Psoas muscle (tissue), 8 donors: ENCODE measurements around the gene UIMC1. TPM values are rescaled to one million over a fixed set of nuclear protein-coding genes. Genes with fewer than 3 reads are reported as not detected.

Experiments used
- ATAC-seq, 4 donors: fragments of 200-7000 bp; cut with Tn5 transposase; one replicate each; pipeline ENCODE4 v1.9.1; 2020; ENCODE audit warnings: moderate library complexity in 3 of 4, mild to moderate bottlenecking in 2 of 4
- DNase-seq, 2 donors: peaks; one replicate each; pipeline ENCODE4 v3.0.0-alpha.2; 2020
- H3K27ac ChIP-seq: fragments of 200-600 bp; one replicate; pipeline ENCODE4 v1.8.0; 2022
- H3K27me3 ChIP-seq, 3 donors: fragments of 200-600 bp in 1 of 3; one replicate each; pipeline versions ENCODE4 v1.6.1 to v1.8.0; 2013 to 2022; ENCODE audit warnings: low read length in 2 of 3, mild to moderate bottlenecking in 2 of 3, moderate library complexity in 1 of 3; ENCODE audit not compliant: insufficient read depth in 3 of 3
- H3K36me3 ChIP-seq, 2 donors: fragments of 200-600 bp in 1 of 2; one replicate each; pipeline versions ENCODE4 v1.6.1 to v1.8.0; 2013 to 2022; ENCODE audit warnings: low read depth in 1 of 2, mild to moderate bottlenecking in 1 of 2, moderate library complexity in 1 of 2; ENCODE audit not compliant: insufficient read depth in 1 of 2
- H3K4me1 ChIP-seq: fragments of 200-600 bp; one replicate; pipeline ENCODE4 v1.8.0; 2022
- H3K4me3 ChIP-seq: fragments of 200-600 bp; one replicate; pipeline ENCODE4 v1.8.0; 2022; ENCODE audit warnings: mild to moderate bottlenecking
- H3K9me3 ChIP-seq: fragments of 200-600 bp; one replicate; pipeline ENCODE4 v1.8.0; 2022
- WGBS, 3 donors: extraction: QIAGEN DNeasy Blood & Tissue Kit; methylation state at CpG; one replicate each; pipeline versions ENCODE4 v1.1.6 to v1.1.7; 2013; 5-methylcytosine and 5-hydroxymethylcytosine counted together
- intact Hi-C, 2 donors: fragments of 100-400 bp; cut with DNase I; formaldehyde crosslinking; loops; one replicate each; pipeline versions ENCODE4 v1.11.0 to v1.14.2; 2022
- polyA plus RNA-seq, 3 donors: library from polyadenylated mRNA; stranded (reverse); fragments of 200-250 nt; gene quantifications; one replicate each; pipeline ENCODE4 v1.2.3, GENCODE V29; 2013
- total RNA-seq, 4 donors: library from RNA; stranded (reverse); fragmentation: NEBNext Ultra II Directional in 2 of 4; extraction: Animal tissue kit (Norgen Biotek cat#: 25700) in 2 of 4; gene quantifications; one replicate each; pipeline versions ENCODE4 v1.2.1 to v1.2.4, GENCODE V29; 2021 to 2023
- TF ChIP-seq, protein P1 (sequence below): fragments of 200-600 bp; IDR thresholded peaks from one replicate; pipeline ENCODE4 v1.8.0; 2022; ENCODE audit warnings: antibody characterized with exemption
- donor health status: healthy with polysubstance abuse.
- donor health status: DM: no; HTN: no; CAD: no; lungs with moderate emphysema.
- donor health status: Bipolar disorder and iron deficiency.
- donor health status: healthy.
- donor health status: DM: yes; HTN: yes; CAD: no.
- donor health status: DM: no; HTN: no; CAD: no.
- donor health status: DM: no; HTN: no; CAD: no.
- donor health status: DM: yes; HTN: yes; CAD: no.

The UIMC1 gene
- total and polyA plus RNA-seq, 7 donors, result 12.7 to 40.0 (median 26.1) TPM

DNA sequence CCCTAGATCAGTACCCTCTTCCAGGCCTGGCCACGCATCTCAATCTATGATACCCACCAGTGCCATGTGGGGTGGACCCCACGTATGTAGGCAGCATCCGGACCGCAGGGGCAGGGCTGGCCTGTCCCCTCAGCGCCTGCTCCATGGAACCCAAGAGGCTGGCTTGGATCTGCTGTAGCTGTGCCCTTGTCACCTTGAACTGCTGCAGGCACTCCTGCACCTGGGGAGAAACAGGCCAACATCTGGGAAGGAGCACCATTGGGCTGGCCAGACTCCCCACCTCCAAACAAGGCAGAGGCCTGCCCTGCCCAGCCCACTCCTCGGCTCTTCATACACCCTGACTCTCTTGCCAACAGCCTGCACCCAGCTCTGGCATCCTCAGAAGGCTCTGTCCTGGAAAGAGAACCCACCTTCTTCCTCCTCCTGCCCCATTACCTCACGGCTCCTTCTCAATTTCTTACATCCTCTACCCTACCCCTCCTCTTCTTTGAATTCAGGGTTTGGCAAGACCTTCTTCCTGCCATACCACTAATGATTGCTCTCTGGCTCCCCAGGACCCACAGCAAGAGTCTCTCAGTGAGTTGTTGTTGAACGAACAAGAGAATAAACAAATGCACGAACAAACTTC lies 115.1 kb downstream of the UIMC1 start:
- no peaks in the 10 kb centered on the region for H3K9me3 ChIP-seq
- H3K27me3 ChIP-seq, result no peaks in the 10 kb centered on the region
- H3K4me1 ChIP-seq, result no peaks in the 10 kb centered on the region
- H3K36me3 ChIP-seq, result no peaks in the 10 kb centered on the region
- WGBS, 3 donors, result 76 to 88% (median 86%) methylated on average over 9 of the region's 9 CpGs
- ATAC-seq (no peak), DNase-seq (no peak)
- H3K4me3 ChIP-seq, result no peak overlapping the region
- TF ChIP-seq, protein P1, sequence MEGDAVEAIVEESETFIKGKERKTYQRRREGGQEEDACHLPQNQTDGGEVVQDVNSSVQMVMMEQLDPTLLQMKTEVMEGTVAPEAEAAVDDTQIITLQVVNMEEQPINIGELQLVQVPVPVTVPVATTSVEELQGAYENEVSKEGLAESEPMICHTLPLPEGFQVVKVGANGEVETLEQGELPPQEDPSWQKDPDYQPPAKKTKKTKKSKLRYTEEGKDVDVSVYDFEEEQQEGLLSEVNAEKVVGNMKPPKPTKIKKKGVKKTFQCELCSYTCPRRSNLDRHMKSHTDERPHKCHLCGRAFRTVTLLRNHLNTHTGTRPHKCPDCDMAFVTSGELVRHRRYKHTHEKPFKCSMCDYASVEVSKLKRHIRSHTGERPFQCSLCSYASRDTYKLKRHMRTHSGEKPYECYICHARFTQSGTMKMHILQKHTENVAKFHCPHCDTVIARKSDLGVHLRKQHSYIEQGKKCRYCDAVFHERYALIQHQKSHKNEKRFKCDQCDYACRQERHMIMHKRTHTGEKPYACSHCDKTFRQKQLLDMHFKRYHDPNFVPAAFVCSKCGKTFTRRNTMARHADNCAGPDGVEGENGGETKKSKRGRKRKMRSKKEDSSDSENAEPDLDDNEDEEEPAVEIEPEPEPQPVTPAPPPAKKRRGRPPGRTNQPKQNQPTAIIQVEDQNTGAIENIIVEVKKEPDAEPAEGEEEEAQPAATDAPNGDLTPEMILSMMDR, result no peak
- intact Hi-C loops, result no loop called here
- H3K27ac ChIP-seq, result no peak overlapping the region

DNA sequence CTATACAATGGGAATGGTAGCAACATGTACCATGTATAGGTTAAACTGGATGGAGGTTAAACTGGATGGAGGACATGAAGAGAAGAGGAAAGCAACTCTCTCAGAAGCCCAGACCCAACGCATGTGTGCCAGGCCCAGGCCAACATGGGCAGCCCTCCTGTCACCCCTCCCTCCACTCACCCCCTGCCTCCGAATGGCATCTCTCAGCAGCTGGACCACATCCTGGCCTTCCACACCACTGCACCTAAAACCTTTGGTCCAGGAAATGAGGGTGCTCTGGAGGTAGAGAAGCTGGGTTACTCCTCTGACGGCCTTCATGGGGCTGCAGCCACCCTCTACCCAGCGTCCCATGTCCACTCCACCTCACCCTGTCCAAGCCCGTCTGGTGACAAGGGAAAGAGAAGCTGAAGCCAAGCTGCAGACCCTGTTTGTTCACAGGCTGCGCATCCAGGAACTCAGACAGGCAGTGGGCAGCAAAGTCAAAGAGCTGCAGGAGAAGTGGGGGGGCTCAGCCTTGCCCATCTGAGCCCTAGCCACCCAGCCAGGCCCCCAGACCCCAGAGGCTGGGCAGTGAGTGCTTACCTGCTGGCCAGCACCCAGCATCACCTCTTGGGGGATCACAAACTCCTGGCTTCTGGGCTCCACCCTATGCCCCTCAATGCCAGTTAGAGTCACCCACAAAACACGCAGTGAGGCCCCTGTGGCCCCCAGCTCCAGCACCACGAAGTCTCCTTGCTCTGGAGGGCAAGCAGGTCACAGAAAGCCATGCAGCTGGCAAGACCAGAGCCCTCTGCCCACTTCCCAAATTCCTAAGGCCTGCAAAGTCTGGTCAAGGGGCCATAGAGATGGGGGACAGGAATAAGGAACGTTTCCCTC lies 115.9 kb downstream of the UIMC1 start:
- 81 to 86% (median 85%) methylated on average over 9 of the region's 9 CpGs for WGBS, 3 donors
- TF ChIP-seq, protein P1, result no peak
- no peak for ATAC-seq
- Histone ChIP-seq H3K36me3 (no peaks in the 10 kb centered on the region), H3K4me3 (no peak overlapping the region), H3K4me1 (no peaks in the 10 kb centered on the region), H3K27me3 (no peaks in the 10 kb centered on the region), H3K27ac (no peak overlapping the region), H3K9me3 (no peaks in the 10 kb centered on the region)
- no peak for DNase-seq
- intact Hi-C loops, result no loop called here

DNA sequence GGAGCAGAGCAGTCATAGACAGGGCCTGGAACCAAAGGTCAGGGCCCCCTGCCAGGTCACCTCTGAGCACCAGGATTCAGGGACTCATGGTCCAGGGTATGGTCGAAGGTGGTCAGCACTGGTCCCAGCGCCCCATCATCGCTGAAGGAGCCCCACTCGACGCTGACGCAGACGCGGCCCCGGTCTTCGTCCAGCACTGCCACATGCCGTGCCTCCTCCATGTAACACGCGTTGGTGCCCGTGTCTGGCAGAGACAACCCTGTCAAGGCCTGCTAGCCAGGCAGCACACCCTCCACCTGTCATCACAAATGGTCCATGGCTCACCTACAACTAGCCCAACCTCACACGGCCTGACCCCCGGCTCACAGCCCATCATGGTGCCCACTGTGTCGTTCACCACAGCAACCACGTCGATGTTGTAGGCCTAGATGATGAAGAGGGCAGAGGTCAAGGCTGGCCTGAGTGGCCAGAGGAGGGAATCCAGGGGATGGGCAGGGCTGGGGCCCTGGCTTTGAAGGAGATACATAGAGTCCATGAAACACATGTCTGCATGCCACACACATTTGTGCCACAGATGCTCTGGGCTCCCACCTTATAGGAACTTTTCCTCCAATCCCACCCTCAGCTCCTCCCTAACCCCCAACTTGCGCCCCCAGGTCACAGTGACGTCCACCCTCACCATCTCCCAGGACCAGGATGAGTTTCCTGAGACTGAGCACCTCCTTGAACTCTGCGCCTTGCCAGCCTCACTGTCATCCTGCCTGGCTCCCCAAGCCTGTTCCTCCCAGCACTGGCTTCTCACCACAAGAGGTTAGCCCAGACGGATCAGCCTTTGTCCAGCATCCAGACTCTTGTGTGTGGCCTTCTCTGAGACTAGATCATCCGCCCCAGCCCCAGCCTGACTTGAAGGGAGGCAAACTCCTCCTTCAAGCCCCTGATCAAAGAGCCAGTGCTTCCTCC lies 117.0 kb downstream of the UIMC1 start:
- WGBS, 3 donors, result 92 to 94% (median 92%) methylated on average over 24 of the region's 24 CpGs

DNA sequence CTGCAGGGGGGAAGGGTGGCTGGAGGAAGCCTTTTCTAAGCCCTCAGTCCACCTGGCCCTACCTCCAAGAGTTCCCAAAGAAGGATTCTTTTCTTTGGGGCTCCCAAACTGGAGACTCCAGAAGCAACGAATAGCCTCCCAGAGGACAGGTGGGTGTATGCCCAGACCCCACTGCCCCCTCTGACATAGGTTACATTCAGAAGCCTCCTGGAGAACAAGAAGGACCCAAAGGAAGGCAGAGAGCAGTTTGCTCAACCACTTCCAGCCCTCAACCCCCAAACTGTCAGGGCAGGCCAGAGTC lies 117.8 kb downstream of the UIMC1 start:
- Histone ChIP-seq H3K36me3 (no peaks in the 10 kb centered on the region), H3K4me3 (no peak overlapping the region), H3K27ac (no peak overlapping the region), H3K9me3 (no peaks in the 10 kb centered on the region), H3K27me3 (no peaks in the 10 kb centered on the region), H3K4me1 (no peaks in the 10 kb centered on the region)
- DNase-seq (no peak), ATAC-seq (no peak)
- intact Hi-C loops, result no loop called here
- TF ChIP-seq, protein P1, result no peak
- 89 to 95% (median 89%) methylated on average over 1 of the region's 1 CpG for WGBS, 3 donors

More for the DNA sequence above, 117.0 kb downstream of the UIMC1 start:
- Histone ChIP-seq H3K36me3 (no peaks in the 10 kb centered on the region), H3K4me3 (no peak overlapping the region), H3K9me3 (no peaks in the 10 kb centered on the region), H3K4me1 (no peaks in the 10 kb centered on the region), H3K27ac (no peak overlapping the region), H3K27me3 (no peaks in the 10 kb centered on the region)
- intact Hi-C loops, result no loop called here
- no peak for ATAC-seq
- DNase-seq, result no peak
- TF ChIP-seq, protein P1, result no peak
